Heart right ventricle (tissue), 16 donors: ENCODE measurements around the gene NELL2. TPM values are rescaled to one million over a fixed set of nuclear protein-coding genes. Genes with fewer than 3 reads are reported as not detected.
"Not testable (repeated sequence)": the region's sequence is repeated elsewhere in the genome, so short reads cannot be mapped to it uniquely, and the experiment has no call there.

Experiments
- ATAC-seq, 8 donors: fragments of 200-7000 bp; cut with Tn5 transposase; one replicate each; pipeline ENCODE4 v1.9.1; 2020; ENCODE audit warnings: mild to moderate bottlenecking in 8 of 8, moderate library complexity in 8 of 8, moderate number of reproducible peaks in 1 of 8
- DNase-seq, 2 donors: peaks; one replicate each; pipeline ENCODE4 v3.0.0-alpha.2; 2020
- H3K27ac ChIP-seq, 10 donors: fragments of 200-600 bp; sonication (generic) in 2 of 10; one replicate each; pipeline versions ENCODE4 v1.5.0 to v1.8.0; 2020 to 2022; ENCODE audit warnings: mild to moderate bottlenecking in 3 of 10
- H3K27me3 ChIP-seq, 7 donors: fragments of 200-600 bp; one replicate each; pipeline ENCODE4 v1.8.0; 2021 to 2022; ENCODE audit warnings: mild to moderate bottlenecking in 2 of 7
- H3K36me3 ChIP-seq, 9 donors: fragments of 200-600 bp; sonication (generic) in 1 of 9; one replicate each; pipeline versions ENCODE4 v1.5.0 to v1.8.0; 2020 to 2022; ENCODE audit warnings: mild to moderate bottlenecking in 2 of 9
- H3K4me1 ChIP-seq, 9 donors: fragments of 200-600 bp; sonication (generic) in 1 of 9; one replicate each; pipeline versions ENCODE4 v1.5.0 to v1.8.0; 2020 to 2022; ENCODE audit warnings: mild to moderate bottlenecking in 4 of 9
- H3K4me3 ChIP-seq, 10 donors: fragments of 200-600 bp; sonication (generic) in 2 of 10; one replicate each; pipeline versions ENCODE4 v1.5.0 to v1.8.0; 2020 to 2022; ENCODE audit warnings: mild to moderate bottlenecking in 7 of 10, moderate library complexity in 2 of 10
- H3K9me3 ChIP-seq, 11 donors: fragments of 200-600 bp in 10 of 11; sonication (generic) in 2 of 11; one replicate each; pipeline versions ENCODE4 v1.5.0 to v1.8.0; 2013 to 2022; ENCODE audit warnings: mild to moderate bottlenecking in 2 of 11, control low read depth in 1 of 11, moderate library complexity in 1 of 11
- CTCF ChIP-seq, 9 donors: fragments of 200-600 bp; sonication (generic) in 2 of 9; IDR thresholded peaks; one replicate each; pipeline versions ENCODE4 v1.5.0 to v1.8.0; 2021 to 2022; ENCODE audit warnings: antibody characterized with exemption in 9 of 9, mild to moderate bottlenecking in 5 of 9, moderate library complexity in 1 of 9
- WGBS, 2 donors: extraction: QIAGEN DNeasy Blood & Tissue Kit; methylation state at CpG; one replicate each; pipeline ENCODE4 v1.1.7; 2013; ENCODE audit warnings: inconsistent platforms in 1 of 2; 5-methylcytosine and 5-hydroxymethylcytosine counted together
- intact Hi-C, 10 donors: fragments of 100-400 bp; cut with DNase I; formaldehyde crosslinking; loops; one replicate each; pipeline versions ENCODE4 v1.11.1 to v1.14.2; 2022
- polyA plus RNA-seq, 2 donors: library from polyadenylated mRNA; stranded (reverse); fragments of 200-250 nt; gene quantifications; one replicate each; pipeline ENCODE4 v1.2.3, GENCODE V29; 2013
- total RNA-seq, 10 donors: library from RNA; stranded (reverse); fragmentation: NEBNext Ultra II Directional in 3 of 10; extraction: Animal tissue kit (Norgen Biotek cat#: 25700) in 3 of 10; gene quantifications; one replicate each; pipeline versions ENCODE4 v1.2.1 to v1.2.4, GENCODE V29; 2021 to 2023
- donor health status: Arrhythmogenic right ventricular cardiomyopathy.
- donor health status: ischemic (EF 13 %, LVEDD 7.1; RV severe dilation, severe dysfunction).
- donor health status: healthy with polysubstance abuse.
- donor health status: DM: no; HTN: yes; CAD: no.
- donor health status: DM: no; HTN: no; CAD: no.
- donor health status: ischemic (EF 25% LVEDD 6.9; RV normal size, moderate dysfunction).
- donor health status: ischemic (EF 25% LVEDD 5.7; RV mildly dilated, moderate dysfunction).
- donor health status: healthy.
- donor health status: DM: yes; HTN: yes; CAD: no.
- donor health status: Ischemic cardiomyopathy.
- donor health status: ischemic (EF 35%, LVEDD 5.7; RV mildly dilated, moderate dysfunction).
- donor health status: nonischemic (EF 11% LVEDD 7.7; RV severe dilation, severe dysfunction).
- donor health status: DM: yes; HTN: yes; CAD: no.
- donor health status: PGD.
- donor health status: ischemic (EF 29% LVEDD 5.4; RV normal size, mild dysfunction).
- donor health status: nonischemic (EF 23%, LVEDD 6.1; RV moderate dilation, normal function).

NELL2 gene
- total and polyA plus RNA-seq, 12 donors, result 0.06 to 2.8 (median 0.46) TPM; not detected in 3

GRCh38 chr12:44904321-44904720, 28.2 kb upstream of the NELL2 start:
- whole genome bisulfite sequencing, 2 donors, result 78 to 81% methylated on average over 2 of the region's 2 CpGs

GRCh38 chr12:44898108-44898507, 22.0 kb upstream of the NELL2 start:
- H3K4me1 ChIP-seq, intact Hi-C loops, ATAC-seq, H3K27me3 ChIP-seq, H3K27ac ChIP-seq, H3K4me3 ChIP-seq, DNase-seq, H3K36me3 ChIP-seq: not testable (repeated sequence)
- peaks cover 0 to 42% (median 0%) of the 10 kb centered on the region in 11 donors for H3K9me3 ChIP-seq
- 68 to 69% methylated on average over 6 of the region's 6 CpGs for WGBS, 2 donors

More at GRCh38 chr12:44904321-44904720, 28.2 kb upstream of the NELL2 start:
- H3K4me3 ChIP-seq, result no peak overlapping the region
- no peaks in the 10 kb centered on the region for H3K36me3 ChIP-seq
- peaks cover 0 to 34% (median 0%) of the 10 kb centered on the region in 11 donors for H3K9me3 ChIP-seq
- DNase-seq (no peak), ATAC-seq (no peak)
- no peak for TF ChIP-seq CTCF (IDR thresholded peaks at IDR 0.05)
- H3K4me1 ChIP-seq, result no peaks in the 10 kb centered on the region
- H3K27me3 ChIP-seq, result no peaks in the 10 kb centered on the region
- no peak overlapping the region for H3K27ac ChIP-seq
- intact Hi-C loops, result no loop called here

GRCh38 chr12:44889926-44890325, 13.8 kb upstream of the NELL2 start:
- H3K27ac ChIP-seq, result no peak overlapping the region
- H3K36me3 ChIP-seq, result no peaks in the 10 kb centered on the region
- peaks cover 0 to 2% (median 0%) of the 10 kb centered on the region in 11 donors for H3K9me3 ChIP-seq
- ATAC-seq, result no peak
- intact Hi-C loops, result no loop called here
- TF ChIP-seq CTCF (IDR thresholded peaks at IDR 0.05), result no peak
- no peaks in the 10 kb centered on the region for H3K4me1 ChIP-seq
- 76 to 82% methylated on average over 3 of the region's 3 CpGs for WGBS, 2 donors
- no peaks in the 10 kb centered on the region for H3K27me3 ChIP-seq
- no peak overlapping the region for H3K4me3 ChIP-seq
- DNase-seq, result no peak

- no peak for TF ChIP-seq CTCF (IDR thresholded peaks at IDR 0.05)
- Histone ChIP-seq H3K4me1 (no peaks in the 10 kb centered on the region), H3K4me3 (no peak overlapping the region), H3K36me3 (no peaks in the 10 kb centered on the region), H3K27me3 (no peaks in the 10 kb centered on the region), H3K9me3 (peaks cover 0 to 2% (median 0%) of the 10 kb centered on the region in 11 donors), H3K27ac (no peak overlapping the region)
- ATAC-seq, result no peak
- WGBS, 2 donors, result 27 to 38% methylated on average over 3 of the region's 3 CpGs
- DNase-seq, result no peak
- intact Hi-C loops, result no loop called here
Observed at GRCh38 chr12:44889162-44889561, 13.0 kb upstream of the NELL2 start.

- Histone ChIP-seq H3K9me3 (peaks cover 0 to 18% (median 11%) of the 10 kb centered on the region in 11 donors), H3K27ac (no peak overlapping the region), H3K4me1 (no peaks in the 10 kb centered on the region), H3K4me3 (no peak overlapping the region), H3K36me3 (no peaks in the 10 kb centered on the region), H3K27me3 (no peaks in the 10 kb centered on the region)
- DNase-seq (no peak), ATAC-seq (no peak)
- no peak for TF ChIP-seq CTCF (IDR thresholded peaks at IDR 0.05)
- intact Hi-C loops, result no loop called here
Observed at GRCh38 chr12:44885902-44886301, 9.8 kb upstream of the NELL2 start.
